Liver (tissue), 3 donors: ENCODE measurements around the gene FHDC1.

Experiments used
- MAX ChIP-seq: IDR thresholded peaks from 2 replicates; pipeline ENCODE4 v1.6.1; 2016; ENCODE audit warnings: antibody characterized with exemption
- TAF1 ChIP-seq: conservative IDR thresholded peaks from 2 replicates; pipeline ENCODE4 v1.6.1; 2016; ENCODE audit warnings: antibody characterized with exemption, mild to moderate bottlenecking
- TF ChIP-seq, protein P1 (sequence below): fragments of 150-350 bp; IDR thresholded peaks from 2 replicates; pipeline ENCODE4 v1.5.1; 2017; ENCODE audit warnings: improper control_type of control experiment, low read depth, low read length; ENCODE audit not compliant: missing input control
- TF ChIP-seq, protein P2 (sequence below): IDR thresholded peaks from 2 replicates; pipeline ENCODE4 v1.6.1; 2016; ENCODE audit warnings: antibody characterized with exemption, mild to moderate bottlenecking
- TF ChIP-seq, protein P3 (sequence below): IDR thresholded peaks from 2 replicates; pipeline ENCODE4 v1.6.1; 2016; ENCODE audit warnings: antibody characterized with exemption
- donor health status: healthy.
- donor health status: healthy.

DNA sequence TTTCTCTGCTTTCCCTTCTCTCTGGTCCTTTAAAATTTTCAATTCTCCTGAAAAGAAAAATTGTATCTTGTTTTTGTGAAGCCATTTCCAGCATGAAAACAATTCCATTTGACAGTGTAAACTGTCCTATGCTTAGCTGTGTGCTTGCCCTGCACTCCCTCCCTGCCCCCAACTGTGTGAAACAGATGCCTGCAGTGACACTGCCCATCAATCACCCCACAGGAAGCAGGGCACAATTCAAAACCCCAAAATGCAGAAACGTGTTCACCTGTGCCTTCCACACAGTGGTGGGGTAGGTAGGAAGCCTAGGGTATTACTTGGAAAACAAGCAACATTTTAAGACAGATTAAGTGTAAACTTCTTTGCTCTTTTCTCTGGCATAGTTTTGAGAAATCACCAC, 6.2 kb upstream of the FHDC1 start:
- TF ChIP-seq, protein P1, sequence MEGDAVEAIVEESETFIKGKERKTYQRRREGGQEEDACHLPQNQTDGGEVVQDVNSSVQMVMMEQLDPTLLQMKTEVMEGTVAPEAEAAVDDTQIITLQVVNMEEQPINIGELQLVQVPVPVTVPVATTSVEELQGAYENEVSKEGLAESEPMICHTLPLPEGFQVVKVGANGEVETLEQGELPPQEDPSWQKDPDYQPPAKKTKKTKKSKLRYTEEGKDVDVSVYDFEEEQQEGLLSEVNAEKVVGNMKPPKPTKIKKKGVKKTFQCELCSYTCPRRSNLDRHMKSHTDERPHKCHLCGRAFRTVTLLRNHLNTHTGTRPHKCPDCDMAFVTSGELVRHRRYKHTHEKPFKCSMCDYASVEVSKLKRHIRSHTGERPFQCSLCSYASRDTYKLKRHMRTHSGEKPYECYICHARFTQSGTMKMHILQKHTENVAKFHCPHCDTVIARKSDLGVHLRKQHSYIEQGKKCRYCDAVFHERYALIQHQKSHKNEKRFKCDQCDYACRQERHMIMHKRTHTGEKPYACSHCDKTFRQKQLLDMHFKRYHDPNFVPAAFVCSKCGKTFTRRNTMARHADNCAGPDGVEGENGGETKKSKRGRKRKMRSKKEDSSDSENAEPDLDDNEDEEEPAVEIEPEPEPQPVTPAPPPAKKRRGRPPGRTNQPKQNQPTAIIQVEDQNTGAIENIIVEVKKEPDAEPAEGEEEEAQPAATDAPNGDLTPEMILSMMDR, result no peak
- TF ChIP-seq MAX (no peak), TAF1 (no peak)
- TF ChIP-seq, protein P2, sequence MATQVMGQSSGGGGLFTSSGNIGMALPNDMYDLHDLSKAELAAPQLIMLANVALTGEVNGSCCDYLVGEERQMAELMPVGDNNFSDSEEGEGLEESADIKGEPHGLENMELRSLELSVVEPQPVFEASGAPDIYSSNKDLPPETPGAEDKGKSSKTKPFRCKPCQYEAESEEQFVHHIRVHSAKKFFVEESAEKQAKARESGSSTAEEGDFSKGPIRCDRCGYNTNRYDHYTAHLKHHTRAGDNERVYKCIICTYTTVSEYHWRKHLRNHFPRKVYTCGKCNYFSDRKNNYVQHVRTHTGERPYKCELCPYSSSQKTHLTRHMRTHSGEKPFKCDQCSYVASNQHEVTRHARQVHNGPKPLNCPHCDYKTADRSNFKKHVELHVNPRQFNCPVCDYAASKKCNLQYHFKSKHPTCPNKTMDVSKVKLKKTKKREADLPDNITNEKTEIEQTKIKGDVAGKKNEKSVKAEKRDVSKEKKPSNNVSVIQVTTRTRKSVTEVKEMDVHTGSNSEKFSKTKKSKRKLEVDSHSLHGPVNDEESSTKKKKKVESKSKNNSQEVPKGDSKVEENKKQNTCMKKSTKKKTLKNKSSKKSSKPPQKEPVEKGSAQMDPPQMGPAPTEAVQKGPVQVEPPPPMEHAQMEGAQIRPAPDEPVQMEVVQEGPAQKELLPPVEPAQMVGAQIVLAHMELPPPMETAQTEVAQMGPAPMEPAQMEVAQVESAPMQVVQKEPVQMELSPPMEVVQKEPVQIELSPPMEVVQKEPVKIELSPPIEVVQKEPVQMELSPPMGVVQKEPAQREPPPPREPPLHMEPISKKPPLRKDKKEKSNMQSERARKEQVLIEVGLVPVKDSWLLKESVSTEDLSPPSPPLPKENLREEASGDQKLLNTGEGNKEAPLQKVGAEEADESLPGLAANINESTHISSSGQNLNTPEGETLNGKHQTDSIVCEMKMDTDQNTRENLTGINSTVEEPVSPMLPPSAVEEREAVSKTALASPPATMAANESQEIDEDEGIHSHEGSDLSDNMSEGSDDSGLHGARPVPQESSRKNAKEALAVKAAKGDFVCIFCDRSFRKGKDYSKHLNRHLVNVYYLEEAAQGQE, result no peak
- TF ChIP-seq, protein P3, sequence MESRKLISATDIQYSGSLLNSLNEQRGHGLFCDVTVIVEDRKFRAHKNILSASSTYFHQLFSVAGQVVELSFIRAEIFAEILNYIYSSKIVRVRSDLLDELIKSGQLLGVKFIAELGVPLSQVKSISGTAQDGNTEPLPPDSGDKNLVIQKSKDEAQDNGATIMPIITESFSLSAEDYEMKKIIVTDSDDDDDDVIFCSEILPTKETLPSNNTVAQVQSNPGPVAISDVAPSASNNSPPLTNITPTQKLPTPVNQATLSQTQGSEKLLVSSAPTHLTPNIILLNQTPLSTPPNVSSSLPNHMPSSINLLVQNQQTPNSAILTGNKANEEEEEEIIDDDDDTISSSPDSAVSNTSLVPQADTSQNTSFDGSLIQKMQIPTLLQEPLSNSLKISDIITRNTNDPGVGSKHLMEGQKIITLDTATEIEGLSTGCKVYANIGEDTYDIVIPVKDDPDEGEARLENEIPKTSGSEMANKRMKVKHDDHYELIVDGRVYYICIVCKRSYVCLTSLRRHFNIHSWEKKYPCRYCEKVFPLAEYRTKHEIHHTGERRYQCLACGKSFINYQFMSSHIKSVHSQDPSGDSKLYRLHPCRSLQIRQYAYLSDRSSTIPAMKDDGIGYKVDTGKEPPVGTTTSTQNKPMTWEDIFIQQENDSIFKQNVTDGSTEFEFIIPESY, result no peak
